HAP-1 (cell line): Measurements from ENCODE around the gene NREP.
A peak's percentile ranks its signal among the peaks of the same experiment; 100 is the strongest.

Experiments
- DNase-seq, 2 experiments: peaks; one replicate each; pipeline ENCODE4 v3.0.0-alpha.2; 2016 to 2020; ENCODE audit warnings: low spot score in 2 of 2
- H3K27me3 ChIP-seq: fragments of 250-450 bp; sonication (Bioruptor Pico); 2 replicates; pipeline ENCODE4 v1.5.1; 2020; ENCODE audit warnings: low read depth, mild to moderate bottlenecking, moderate library complexity
- H3K36me3 ChIP-seq: fragments of 250-450 bp; sonication (Bioruptor Pico); replicated peaks from 2 replicates; pipeline ENCODE4 v1.5.1; 2020; ENCODE audit warnings: mild to moderate bottlenecking
- H3K4me1 ChIP-seq: fragments of 250-450 bp; sonication (Bioruptor Pico); 2 replicates; pipeline ENCODE4 v1.5.1; 2020; ENCODE audit warnings: mild to moderate bottlenecking
- H3K4me3 ChIP-seq: fragments of 250-450 bp; sonication (Bioruptor Pico); 2 replicates; pipeline ENCODE4 v1.5.1; 2020; ENCODE audit warnings: mild to moderate bottlenecking, moderate library complexity
- H3K9me3 ChIP-seq: fragments of 250-450 bp; sonication (Bioruptor Pico); 2 replicates; pipeline ENCODE4 v1.5.1; 2020; ENCODE audit warnings: mild to moderate bottlenecking, moderate library complexity
- in situ Hi-C: fragments of 300-500 bp; cut with MboI; formaldehyde crosslinking; loops from 3 replicates; pipeline ENCODE4 v1.14.3; 2020; ENCODE audit warnings: low sequenced_read_pairs, inconsistent platforms, mixed read lengths

NREP gene

DNA sequence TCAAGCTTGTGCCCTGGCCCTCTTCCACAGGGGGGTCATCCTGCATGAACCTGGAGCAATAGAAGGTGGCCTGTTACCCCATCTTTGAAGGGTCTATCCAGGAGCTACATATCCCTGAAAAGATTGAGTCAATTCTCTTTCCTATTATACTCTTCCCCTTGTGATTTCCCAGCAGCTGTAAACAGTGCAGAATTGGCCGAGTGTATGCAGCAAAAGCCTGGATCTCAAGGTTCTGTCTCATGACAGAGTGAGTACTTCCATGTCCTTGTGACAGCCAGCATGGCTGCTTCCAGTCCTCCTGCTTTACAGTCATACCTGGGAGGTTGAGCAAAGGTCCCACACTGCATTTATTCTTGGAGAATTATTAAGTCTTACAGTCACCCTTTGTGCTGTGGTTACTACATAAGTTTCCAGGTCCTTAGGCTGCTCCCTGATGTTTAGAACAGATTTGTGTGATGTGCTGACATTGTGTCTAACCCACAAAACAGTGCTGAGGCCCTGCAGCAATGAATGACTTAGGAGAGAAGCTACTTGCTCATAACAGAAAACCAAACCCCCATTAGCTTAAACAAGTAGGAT, 67.5 kb downstream of the NREP start:
- in situ Hi-C loops: no loop called here
- no peaks in the 10 kb centered on the region for H3K36me3 ChIP-seq
- H3K4me3 ChIP-seq: no peak overlapping the region
- no peaks in the 10 kb centered on the region for H3K4me1 ChIP-seq
- H3K9me3 ChIP-seq: no peaks in the 10 kb centered on the region
- H3K27me3 ChIP-seq: no peaks in the 10 kb centered on the region
- no peak for DNase-seq

DNA sequence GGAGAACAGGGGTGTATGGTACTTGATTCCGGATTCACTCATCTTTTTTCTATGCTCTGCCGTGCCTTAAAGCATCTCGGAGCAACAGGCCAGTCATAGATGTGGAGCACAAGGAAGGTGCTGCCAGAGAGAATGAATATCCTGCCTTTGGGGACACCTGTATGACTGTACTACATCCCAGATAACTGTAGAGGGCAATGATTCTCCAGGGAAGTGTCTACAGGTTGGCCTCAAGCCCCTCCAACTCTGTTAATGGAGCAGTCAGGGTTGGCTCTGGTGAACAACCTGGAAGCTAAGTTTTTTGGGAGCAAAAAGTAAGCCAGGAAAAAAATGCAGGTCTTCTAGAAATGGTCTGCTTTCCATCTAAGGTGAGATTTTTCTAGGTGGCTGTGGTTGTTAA, 71.0 kb downstream of the NREP start:
- no peaks in the 10 kb centered on the region for H3K9me3 ChIP-seq
- H3K4me1 ChIP-seq: peaks cover 5% of the 10 kb centered on the region
- H3K27me3 ChIP-seq: no peaks in the 10 kb centered on the region
- no peak overlapping the region for H3K4me3 ChIP-seq
- H3K36me3 ChIP-seq: no peaks in the 10 kb centered on the region
- in situ Hi-C loops: no loop called here
- peak; percentile 13 to 27 for DNase-seq

DNA sequence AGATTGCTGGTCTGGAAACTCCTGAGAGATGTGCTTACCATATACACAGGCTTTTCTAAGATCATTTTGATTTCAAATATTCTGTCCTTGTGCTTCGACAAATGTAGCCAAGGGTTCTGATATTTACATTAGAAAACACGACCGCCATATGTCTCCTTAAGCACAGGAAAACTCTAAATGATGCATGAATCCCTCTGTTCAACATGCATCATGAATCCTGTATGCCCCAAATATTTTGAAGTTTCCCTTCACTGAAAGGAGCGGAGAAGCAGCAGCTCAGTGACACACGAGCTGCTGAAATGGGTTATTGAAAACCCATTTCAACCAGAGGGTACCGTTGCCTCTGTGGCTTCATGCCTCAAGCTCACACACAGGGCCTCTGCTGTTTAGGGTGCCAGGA, 74.4 kb downstream of the NREP start:
- peaks cover 7% of the 10 kb centered on the region for H3K4me1 ChIP-seq
- no peaks in the 10 kb centered on the region for H3K27me3 ChIP-seq
- no peaks in the 10 kb centered on the region for H3K36me3 ChIP-seq
- in situ Hi-C loops: no loop called here
- no peaks in the 10 kb centered on the region for H3K9me3 ChIP-seq
- no peak overlapping the region for H3K4me3 ChIP-seq
- DNase-seq: no peak

DNA sequence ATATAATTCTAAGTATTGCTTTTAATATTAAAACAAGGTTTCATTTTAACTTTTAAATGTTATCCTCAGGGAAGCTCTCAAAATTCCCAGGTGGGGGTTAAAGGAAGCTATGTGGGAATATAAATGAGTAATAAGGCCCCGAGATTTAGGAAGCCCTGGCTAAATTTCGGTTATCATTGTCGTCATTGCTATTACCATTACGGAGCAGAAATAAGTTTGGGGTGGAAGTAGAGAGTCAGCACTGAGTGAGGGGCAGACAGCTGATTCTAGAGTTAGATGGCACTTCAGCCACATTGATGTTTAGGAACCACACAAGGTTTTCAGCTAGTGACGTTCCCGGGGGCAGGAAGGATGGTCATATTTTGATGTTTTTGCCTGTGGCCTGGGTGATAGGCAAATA, 74.9 kb downstream of the NREP start:
- H3K9me3 ChIP-seq: no peaks in the 10 kb centered on the region
- H3K27me3 ChIP-seq: no peaks in the 10 kb centered on the region
- no peak overlapping the region for H3K4me3 ChIP-seq
- DNase-seq: no peak
- H3K4me1 ChIP-seq: peaks cover 7% of the 10 kb centered on the region
- no peaks in the 10 kb centered on the region for H3K36me3 ChIP-seq
- in situ Hi-C loops: no loop called here

DNA sequence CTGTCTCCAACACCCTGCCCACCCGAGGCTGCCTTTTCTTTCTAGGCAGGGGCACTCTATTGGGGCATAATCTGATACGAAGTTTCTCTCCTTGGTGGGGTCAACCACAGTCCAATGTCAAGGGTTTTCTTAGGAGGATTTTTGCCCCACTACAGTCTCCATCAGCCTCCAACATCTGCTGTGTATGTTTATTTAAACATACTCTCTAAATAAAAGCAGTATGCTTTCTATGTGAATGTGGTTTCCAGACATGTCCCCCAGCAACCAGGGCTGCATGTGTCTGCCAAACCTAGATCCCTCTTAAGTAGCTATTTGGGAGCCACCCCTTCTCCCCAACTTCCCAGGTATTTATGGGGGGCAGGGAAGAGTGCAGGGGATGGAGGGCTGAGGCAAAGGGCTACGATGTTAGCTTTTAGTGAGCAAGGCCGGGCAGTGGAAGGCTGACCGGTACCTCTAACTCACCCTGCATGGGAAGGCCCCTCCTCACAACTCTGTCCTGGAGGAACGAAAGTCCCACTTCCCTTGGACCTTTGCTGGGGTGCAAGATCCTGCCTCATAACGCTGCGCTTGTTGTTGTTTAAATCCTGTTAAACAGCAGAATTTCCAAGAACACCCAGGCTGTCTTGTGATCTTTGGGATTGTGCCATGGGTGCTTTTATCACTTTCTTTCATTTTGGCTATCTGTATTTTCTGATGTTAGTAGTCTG, 75.4 kb downstream of the NREP start:
- no peaks in the 10 kb centered on the region for H3K27me3 ChIP-seq
- H3K9me3 ChIP-seq: no peaks in the 10 kb centered on the region
- no peak for DNase-seq
- H3K4me1 ChIP-seq: peaks cover 7% of the 10 kb centered on the region
- H3K4me3 ChIP-seq: no peak overlapping the region
- no peaks in the 10 kb centered on the region for H3K36me3 ChIP-seq
- in situ Hi-C loops: no loop called here

DNA sequence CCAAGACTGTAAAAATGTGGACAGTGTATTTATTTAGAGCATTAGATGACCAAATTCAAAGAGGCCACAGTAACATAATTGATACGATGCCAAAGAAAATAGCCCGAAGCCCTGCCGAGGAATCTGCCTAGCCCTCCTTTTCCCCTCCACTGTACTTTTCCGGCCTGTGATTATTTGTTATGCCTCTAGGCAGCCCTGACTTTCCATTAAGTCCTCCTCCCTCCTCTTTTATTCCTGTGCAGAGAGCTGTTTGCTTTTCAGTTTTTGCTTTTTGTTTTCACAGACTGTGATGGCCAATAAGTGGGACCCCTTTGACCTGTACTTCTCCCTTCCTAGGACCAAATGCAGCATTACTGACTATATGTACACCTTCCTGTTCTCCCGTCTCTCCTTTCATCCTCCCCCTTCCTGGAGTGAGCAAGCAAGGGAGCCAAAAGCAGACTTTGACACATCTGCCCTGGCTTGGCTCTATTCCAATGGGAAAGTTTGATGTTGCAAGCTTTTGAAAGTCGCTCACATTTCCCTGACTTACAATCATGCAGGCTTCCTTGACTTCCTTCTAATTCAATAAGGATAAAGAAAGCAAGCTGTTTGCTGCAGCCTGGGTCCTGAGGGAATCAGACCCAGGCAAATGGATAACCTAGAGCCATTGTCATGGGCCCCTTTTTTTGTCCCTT, 76.1 kb downstream of the NREP start:
- H3K4me1 ChIP-seq: peaks cover 7% of the 10 kb centered on the region
- DNase-seq: peak; percentile 67 to 81
- H3K36me3 ChIP-seq: no peaks in the 10 kb centered on the region
- no peak overlapping the region for H3K4me3 ChIP-seq
- H3K27me3 ChIP-seq: no peaks in the 10 kb centered on the region
- in situ Hi-C loops: no loop called here
- H3K9me3 ChIP-seq: no peaks in the 10 kb centered on the region

DNA sequence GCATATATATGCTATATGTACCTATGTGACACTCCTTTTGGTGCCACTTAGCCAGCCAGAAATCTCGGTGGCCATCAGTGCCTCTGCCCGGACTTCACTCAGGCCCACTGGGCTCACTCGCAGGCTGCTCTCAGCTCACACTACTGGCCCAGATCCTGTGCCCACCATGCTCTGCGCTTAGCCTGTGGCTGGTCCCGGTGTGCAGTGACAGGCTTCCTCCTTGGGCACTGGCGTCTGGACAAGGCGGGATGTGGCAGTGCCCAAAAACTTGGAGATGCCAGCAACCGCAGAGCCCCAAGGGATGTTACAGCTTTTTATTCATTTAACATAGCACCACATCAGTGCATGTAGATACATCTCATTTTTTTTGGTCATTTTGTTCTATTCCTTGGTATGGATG, 77.4 kb downstream of the NREP start:
- Histone ChIP-seq H3K9me3 (no peaks in the 10 kb centered on the region), H3K27me3 (no peaks in the 10 kb centered on the region), H3K4me3 (no peak overlapping the region), H3K4me1 (peaks cover 7% of the 10 kb centered on the region), H3K36me3 (no peaks in the 10 kb centered on the region)
- no peak for DNase-seq
- in situ Hi-C loops: no loop called here
